KBM-7 (cell line): ENCODE measurements around the gene HAUS3.

Source experiments
- DNase-seq: peaks from one replicate; pipeline ENCODE4 v3.0.0-alpha.2; 2015
- in situ Hi-C: fragments of 300-500 bp; cut with MboI; formaldehyde crosslinking; loops from 2 replicates; pipeline ENCODE4 v1.14.3; 2020; ENCODE audit warnings: low sequenced_read_pairs, low pct_unique_long_range_greater_than_20kb, mixed read lengths

The HAUS3 gene

DNA sequence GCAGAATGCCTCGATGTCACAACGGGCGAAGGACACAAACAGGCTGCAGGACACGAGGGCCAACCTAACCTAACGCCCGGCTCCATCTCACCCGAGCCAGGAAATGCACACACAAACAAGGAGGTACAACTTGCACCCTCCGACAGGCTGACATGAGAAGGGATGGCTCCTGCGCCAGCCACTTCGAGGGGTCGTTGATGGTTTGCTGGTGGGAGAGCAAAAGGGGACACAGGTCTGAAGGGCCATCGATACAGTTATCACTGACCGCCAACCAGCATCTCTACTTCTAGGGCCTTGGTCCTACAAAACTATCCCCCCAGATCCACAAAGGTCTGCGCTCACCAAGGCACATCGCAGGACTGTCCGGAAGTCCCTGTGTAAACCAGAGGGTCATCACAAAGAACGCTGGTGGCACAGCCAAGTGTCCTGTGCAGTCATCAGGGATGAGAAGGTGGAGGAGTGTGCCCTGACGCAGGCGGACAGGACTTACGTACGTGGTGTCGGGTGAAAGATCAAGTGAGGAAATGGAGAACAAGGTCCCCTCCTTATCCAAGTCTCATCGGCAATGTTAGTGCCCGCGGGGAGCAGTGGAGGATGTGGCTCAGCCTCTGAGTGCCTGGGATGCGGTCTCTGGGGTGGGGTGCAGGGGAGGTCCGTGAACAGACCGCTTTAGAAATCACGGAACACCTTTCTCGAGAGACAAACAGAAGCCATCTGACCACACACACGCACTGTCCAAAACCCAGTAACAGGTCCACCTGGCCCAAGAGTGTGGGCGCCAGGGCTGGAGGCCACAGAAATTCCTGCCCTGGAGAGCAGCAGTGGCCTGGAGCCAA lies 13.0 kb upstream of the HAUS3 start:
- no peak for DNase-seq
- in situ Hi-C loops = no loop called here

DNA sequence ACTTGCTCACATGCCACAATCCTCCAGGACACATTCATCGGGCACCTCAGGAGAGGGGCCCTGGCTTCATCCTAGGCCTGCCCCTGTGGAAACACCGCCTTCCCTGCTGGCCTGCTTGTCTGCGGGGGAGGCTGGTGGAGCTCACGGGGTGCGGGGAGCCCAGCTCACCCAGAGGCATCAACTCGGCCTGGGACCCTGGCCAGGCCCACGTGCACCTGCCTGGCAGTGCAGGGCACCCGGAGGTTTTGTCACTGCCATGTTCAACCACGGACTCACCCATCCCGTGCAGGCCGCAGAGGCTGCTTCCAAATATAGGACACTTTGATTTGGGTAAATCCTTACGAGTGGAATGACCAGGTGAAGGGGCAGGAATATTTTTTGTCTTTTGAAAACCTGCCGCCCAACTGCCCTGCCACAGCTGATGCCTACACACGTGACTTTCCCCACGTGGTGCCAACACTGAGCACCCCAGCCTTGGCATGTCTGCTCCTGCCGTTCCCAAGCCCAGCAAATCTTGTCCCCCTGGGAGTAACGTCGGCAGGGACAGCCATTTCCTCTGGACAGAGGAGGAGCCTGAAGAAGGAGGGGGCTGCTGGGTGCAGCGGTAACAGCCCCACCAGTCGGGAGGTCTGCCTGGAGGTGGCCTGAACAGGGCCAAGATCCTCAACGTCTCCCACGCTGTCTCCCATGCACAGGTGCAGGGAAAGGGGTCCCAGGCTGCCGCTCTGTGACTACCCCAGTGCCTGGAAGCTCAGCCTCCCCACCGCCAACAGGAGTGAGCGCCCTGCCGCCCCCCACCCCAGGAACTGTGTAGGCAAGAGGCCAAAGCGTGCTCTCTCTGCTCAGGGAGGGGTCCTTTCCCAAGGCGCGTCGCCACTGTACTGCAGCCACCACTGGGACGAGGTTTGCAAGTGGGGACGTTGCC lies 11.5 kb upstream of the HAUS3 start:
- in situ Hi-C loops = no loop called here
- no peak for DNase-seq

DNA sequence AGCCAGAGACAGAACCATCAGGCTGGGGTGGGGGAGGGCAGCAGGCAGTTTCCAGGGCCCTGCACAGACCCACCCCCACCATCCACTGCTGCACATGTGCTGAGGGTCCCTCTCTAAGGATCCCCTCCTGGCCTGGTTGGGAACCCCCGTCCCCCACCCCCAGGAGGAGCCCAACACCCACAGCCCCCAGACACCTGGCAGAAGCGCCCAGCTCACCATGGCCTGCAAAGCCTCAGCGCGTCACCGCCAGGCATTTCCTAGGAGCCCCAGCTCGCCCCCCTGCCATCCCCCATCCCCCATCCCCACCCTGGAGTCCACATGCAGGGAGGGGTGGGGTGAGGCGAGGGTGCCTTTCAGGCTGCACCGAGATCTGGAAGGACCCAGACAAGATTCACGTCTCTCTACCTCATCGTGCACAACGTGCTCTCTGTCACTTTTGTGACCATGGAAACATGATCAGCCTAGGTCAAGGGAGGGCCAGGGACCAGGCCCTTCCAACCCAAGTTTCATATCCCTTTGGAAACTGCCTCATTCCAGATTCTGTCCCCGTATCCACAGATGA lies 10.7 kb upstream of the HAUS3 start:
- in situ Hi-C loops = no loop called here
- no peak for DNase-seq

DNA sequence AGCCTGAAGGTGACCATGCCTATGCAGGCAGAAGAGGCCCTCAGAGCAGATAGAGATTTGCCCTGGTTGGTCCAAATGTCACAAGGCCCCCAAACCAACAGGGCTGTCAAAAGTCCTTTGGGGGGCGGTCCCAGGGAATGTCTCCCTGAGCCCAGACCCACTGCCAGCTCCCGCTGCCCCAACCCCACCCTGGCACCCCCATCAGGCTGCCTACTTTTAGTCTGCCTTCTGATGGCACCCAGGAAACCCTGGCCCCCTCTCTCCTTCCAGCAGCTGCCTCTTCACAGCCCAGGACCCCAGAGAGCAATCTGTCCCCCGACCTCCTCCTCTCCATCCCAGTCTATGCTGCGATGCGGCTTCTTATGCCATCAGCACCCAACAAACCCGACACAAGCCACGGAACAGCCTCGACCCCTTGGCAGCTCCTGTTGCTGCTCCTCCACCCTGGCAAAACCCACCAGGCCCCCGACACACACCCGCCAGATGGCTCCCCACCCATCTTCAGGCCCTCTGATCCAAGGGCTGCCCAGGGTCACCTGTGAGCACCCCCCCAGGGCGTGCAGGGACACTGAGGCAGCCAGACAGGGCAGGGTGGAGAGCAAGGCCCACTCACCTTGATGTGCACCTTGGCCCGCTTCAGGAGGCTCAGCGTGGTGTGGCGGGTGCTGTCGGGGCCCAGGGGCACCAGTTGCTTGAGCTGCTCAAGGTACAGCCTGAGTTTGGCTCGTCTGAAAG lies 10.0 kb upstream of the HAUS3 start:
- DNase-seq = no peak
- in situ Hi-C loops = no loop called here

DNA sequence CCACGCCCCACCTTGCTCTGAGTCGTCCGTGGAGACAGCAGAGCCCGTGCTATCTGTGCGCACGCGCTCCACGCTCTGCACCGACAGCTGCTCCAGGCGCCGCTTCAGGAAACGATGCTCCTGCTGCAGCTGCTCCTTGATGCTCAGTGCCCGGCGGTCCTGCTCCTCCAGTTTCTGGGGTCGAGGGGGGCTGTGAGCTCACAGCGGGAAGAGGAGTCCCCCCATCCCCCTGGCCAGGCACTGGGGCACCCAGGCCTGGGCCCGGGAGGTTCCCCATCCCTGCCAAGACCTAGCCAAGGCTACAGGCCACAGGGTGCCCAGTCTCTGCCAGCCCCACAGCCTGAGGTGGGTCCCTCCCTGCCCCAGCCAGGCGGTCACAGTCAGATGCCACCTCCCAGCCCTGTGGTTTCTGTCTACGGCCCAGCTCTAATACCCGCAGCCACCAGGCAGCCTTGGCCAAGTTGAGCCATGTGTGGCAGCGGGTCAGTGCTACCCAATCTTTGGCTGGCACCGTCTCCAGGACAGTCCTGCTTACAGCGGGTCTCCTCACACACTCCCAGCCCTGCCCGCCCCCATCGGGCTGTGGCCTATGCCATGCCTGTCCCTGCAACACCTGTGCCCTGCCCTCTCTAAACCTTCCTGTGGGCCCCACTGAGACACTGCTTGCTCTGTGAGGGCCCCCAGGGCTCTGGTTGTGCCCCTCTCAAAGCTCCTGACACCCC lies 9.3 kb upstream of the HAUS3 start:
- no peak for DNase-seq
- in situ Hi-C loops = no loop called here

DNA sequence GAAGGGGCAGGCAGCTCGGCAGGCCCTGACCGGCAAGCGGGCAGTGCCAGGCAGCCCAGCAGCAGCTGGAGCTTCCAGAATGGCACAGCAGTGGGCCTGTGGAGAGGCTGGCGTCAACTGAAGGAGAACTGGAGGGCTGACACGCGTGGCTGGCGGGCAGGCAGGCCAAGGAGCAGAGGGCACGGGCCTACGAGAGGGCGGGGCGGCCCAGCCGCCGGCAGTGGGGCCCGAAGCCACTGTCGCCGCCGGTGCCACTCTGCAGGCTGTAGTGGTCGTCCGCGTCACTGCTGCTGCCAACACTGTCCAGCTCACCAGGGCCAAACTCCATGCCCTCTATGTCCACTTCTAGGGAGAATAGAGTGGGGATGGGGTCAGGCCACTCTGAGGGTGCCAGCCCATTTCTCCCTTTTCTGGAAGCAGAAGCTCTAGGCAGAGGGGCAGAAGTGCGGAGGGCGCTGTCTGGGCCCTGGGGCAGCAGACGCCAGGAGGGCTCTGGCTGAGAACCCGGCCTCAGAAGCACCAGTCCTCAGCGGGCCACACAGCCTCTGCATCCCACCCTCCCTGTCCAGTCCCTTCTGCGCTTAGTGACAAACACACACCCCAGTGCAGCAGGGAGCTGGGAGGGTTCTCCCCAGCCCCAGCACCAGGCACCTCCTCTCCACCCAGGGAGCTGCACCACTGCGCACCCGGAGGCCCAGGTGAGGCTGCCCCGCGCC lies 8.6 kb upstream of the HAUS3 start:
- in situ Hi-C loops = no loop called here
- no peak for DNase-seq

DNA sequence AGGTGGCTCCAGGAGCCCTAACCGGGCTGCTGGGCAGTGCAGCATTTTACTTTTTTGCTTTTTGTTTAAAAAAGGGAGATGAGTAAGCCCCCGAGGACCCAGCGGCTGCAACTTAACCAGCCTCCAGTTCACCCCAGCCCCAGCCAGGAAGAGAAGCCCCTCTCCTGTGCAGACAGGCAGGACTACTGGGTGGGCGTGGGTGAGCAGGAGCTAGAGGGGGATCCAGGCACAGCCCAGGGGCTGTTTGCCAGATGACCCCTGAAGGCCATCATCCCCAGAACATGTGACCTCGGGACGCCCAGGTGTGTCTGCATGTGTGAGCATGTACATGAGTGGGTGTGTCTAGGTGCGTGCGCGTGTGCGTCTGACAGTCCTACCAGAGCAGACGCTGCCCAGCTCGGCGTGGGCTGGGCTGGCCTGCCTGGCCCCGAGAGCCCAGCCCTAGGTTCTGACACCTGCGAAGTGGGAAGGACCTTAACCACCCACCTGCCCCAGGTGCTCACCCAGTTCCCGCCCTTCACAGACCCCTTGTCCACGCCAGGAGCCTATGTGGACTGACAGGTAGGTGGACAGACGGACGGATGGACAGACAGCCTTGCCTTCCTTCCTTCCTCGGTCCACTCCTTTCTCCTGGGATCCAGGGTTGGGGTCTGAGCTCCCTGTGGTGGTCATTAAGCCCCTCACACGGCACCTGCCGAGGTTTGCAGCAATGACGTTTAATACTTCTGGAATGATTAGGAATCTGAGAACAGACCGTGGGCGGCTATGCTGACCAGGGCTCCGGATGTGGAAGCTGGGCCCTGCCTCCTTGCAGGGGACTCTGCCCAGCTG lies 7.8 kb upstream of the HAUS3 start:
- DNase-seq = no peak

DNA sequence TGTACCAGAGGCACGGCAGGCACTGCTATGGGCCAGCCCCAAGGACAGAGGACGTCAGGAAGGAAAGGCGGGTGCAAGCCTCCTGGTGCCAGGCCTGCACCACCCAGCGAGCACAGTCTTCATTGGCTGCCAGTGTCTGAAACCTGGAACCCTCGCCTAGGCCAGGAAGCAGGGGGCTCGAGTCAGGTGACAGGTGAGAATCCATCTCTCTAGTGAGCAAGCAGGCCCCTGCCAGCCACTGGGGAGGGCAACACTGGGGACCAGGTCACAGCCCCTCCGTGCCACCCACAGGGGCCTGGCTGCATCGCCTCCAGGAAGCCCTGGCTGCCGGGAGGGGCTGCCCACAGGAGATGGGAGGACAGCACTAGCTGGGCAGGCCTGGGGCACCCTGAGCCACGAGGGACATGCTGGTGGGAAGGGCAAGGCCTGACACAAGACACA lies 6.9 kb upstream of the HAUS3 start:
- in situ Hi-C loops = no loop called here
- DNase-seq = no peak

More for the DNA sequence above, 7.8 kb upstream of the HAUS3 start:
- in situ Hi-C loops = no loop called here

DNA sequence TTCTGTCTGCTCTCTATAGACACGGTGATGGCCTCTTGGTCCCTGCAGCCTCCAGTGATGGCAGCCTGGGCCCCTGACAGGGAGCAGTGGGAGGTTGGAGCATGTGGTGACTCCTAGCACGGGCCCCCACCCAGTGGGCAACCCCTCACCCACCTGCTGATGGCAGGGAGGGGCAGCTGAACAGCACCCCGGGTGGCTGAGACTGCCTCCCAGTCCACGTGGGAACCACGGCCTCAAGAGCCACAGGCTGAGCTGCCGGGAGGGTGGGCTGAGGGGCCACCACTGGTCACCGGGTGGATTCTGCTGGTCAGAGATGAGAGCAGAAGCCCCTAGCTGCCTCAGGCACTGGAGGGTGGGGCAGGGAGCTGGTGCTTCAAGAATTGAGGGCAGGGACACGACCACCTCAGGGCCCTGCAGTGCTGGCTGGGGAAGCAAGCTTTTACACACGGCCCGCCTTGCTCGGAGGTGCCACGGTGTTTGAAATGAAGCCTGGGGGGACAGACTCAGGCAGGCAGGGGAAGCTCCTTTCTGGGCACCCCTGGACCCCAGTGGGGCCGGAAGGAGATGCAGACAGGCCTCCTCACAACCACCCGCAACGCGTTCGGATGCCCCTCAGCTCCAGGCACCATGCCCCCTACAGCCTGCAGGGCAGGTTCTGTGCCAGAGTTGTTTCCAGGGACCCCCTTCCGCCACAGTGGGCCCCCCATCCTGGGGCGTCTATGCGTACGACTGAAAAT lies 6.3 kb upstream of the HAUS3 start:
- in situ Hi-C loops = no loop called here
- no peak for DNase-seq

DNA sequence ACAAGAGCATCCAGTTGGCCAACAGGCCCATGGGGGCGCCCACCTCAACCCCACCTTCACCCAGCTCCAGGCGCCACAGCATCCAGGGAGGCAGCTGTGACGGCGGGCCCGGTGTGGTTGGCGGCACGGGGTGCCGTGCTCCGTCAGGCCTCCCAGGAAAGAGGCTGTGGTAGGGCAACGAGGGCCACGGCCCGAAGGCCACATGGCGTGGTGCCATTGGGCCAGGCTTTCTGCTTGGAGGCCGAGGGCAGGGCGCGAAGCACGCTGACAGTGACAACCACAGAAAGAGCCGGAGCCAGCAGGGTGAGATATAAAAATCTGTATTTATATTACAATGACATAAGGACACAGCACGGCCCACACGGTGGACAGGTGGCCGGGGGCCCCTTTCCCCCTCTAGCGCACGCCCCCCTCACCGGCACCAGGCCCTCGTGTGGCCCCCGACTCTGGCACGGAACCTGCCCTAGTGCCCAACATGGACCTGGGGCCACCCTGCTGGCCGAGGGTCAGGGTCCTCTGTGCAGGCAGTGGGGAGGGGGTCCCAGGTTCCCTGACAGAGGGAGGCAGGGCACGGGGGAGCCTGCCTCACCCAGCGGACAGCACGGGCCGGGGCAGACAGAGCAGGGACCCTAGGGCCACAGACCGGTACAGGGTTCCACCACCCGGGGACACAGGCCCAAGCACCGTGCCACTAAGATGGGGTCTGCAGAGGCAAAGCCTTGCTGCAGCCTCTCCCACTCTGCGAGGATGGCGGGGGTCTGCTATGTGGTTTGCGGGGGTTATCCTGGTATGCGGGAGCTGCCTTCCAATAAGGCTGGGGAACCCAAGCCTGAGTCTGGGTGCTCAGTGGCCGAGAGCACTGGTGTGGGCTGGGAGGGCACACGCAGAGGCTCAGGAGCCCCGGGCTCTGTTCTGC lies 5.5 kb upstream of the HAUS3 start:
- no peak for DNase-seq
- in situ Hi-C loops = no loop called here

DNA sequence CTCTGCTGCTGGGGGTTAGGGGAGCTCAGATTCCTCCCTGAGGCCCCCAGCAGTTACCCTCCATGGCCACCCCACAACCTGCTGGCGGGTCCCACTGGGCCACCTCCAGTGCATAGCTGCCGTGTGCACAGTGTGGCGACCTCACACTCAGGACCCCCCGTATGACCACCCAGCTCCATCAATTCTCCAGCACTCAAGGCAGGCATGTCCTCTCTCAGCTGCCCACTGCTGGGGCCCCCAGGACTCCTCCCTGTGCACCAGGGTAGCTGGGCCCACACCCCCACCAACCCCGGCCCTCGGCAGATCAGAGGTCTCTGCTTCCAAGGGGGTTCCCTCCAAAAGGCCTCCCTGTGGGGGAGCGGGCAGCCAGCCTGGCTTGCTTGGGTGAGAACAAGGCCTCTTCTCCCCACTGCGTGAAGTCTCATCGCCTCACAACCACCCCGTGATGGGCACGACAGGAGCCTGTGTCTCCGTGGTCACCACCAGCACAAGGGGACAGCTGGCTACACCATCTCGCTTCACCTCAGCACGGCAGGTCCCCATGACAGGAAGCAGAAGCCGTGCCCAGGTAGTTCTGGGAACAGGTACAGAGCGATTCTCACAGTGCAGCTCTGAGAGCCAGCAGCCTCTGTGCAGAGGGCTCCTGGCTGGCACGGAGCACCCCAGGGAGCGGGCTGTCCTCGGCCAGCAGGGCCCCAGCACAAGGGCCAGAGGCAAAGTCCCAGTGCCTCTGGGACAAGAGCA lies 4.6 kb upstream of the HAUS3 start:
- in situ Hi-C loops = no loop called here
- DNase-seq = no peak

DNA sequence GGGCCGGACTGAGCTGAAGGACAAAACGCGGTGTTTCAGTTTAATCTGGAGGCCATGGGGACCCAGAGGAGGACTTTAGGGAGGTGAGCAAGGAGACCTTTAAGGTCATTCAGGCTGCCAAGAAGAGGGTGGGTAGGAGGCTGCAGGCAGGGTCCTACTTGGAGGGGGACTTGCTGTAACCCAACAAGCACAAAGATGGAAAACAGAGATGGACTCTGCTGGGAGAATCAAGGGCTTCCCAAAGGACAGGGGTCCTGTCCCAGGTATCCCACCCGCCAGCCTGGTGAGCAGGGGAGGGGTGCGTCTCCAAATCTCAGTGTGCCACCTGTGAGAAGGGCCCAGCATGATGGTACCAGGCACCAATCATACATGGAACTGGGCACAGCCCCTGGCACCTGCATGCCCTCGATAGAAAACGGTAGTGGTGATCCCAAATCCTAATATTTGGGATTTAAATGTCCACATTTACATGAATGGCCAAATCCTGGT lies 3.9 kb upstream of the HAUS3 start:
- no peak for DNase-seq
- in situ Hi-C loops = no loop called here

DNA sequence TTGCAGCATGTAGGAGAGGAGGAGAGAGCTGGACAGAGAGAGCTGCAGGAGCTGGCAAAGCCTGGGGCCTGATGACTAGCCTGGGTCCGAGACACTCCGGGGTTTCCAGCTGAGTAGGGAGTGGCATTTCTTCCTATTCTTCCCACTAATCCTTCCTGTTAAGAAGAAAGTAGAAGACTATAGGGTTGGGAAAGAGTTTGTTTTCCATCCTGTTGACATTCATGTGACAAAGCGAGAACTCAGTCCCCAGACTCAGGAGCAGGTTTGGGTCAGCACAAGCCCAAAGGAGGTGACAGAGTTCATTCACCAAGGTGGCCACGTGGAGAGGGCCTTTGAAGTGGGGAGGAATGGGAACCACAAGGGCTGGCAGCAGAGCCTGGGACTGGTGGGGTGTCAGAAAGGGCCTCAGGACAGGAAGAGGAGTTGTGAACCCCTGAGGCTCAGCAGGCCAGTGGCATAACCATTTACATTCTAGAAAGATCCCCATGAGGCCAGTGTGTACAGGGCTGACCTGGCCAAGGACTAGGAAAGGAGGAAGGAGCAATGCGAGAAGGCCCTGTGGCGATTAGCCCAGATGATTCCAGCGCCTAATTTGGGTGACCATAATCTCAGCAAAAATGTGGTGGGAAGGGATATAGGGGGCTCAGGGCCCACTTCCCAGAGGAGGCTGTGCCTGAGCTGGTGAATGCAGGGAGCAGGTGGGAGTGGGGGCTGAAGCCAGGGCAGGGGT lies 3.3 kb upstream of the HAUS3 start:
- in situ Hi-C loops = no loop called here
- no peak for DNase-seq

DNA sequence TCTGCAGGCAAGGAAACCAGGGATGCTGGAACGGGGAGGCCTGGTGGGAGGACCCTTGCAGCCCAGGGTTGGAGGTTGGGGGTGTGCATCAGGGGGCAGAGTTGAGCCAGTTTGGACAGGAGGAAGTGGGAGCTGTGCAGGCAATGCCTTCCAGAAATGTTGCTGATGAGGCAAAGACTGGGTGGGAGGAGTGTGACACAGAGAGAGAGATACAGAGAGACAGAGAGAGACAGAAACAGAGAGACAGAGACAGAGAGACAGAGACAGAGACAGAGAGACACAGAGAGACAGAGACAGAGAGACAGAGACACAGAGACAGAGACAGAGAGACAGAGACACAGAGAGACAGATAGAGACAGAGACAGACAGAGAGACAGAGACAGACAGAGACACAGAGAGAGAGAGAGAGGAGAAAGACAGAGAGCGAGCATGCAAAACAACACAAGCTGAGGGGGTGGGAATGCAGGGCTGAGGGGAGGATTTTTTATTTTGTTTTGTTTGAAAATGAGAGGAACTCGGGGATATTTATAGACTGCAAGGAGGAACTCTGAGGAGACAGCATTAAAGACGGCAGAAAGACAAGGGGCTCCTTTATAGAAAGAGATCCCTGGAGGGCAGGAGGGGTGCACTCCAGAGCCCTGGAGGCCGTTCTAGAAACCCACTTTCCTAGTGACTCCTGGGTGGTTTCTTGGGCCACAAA lies 1.9 kb upstream of the HAUS3 start:
- in situ Hi-C loops = no loop called here
- peak; percentile 80 for DNase-seq
